Endothelial cell of umbilical vein (primary cell): ENCODE results near the gene MRPS26. TPM values are rescaled to one million over a fixed set of nuclear protein-coding genes. Genes with fewer than 3 reads are reported as not detected.

ENCODE experiments used
- BruUV-seq: library from RNA; stranded (reverse); fragments of 400-500 nt; replicated peaks from 2 replicates; lab custom pipeline; 2021; lab: Mats Ljungman, UMichigan
- CTCF ChIA-PET: fragments of 300-600, 350-600 bp; sonication (Branson Sonifier 250); formaldehyde crosslinking; loops from one replicate; lab custom pipeline; 2021; ENCODE audit warnings: antibody characterized with exemption, inconsistent platforms; lab: Charles Lee
- POLR2A ChIA-PET: fragments of 300-600, 350-600 bp; sonication (Branson Sonifier 250); formaldehyde crosslinking; loops from one replicate; lab custom pipeline; 2021; ENCODE audit warnings: antibody characterized with exemption, inconsistent platforms; lab: Charles Lee
- DNase-seq: peaks from one replicate; pipeline ENCODE4 v3.0.0-alpha.2; 2011; ENCODE audit warnings: low read depth, low spot score
- FAIRE-seq: peaks from 2 replicates; lab custom pipeline; 2011; peaks lifted over from hg19 to GRCh38; lab: Jason Lieb, UNC
- H2AFZ ChIP-seq: 2 replicates; pipeline ENCODE4 v1.6.0; 2012; ENCODE audit warnings: low read depth, low read length, control low read depth, inconsistent platforms
- H3K27ac ChIP-seq: 2 replicates; pipeline ENCODE4 v1.5.1; 2011; ENCODE audit warnings: low read depth, mild to moderate bottlenecking, control low read depth, low read length, moderate library complexity; ENCODE audit not compliant: insufficient read depth
- H3K27me3 ChIP-seq, 2 experiments: 2 replicates each; pipeline versions ENCODE4 v1.6.0 to v1.6.1; 2011; ENCODE audit warnings: low read length in 2 of 2, mixed read lengths in 1 of 2; ENCODE audit not compliant: control insufficient read depth in 2 of 2, insufficient read depth in 2 of 2
- H3K36me3 ChIP-seq, 2 experiments: 2 replicates in 1 of 2; 3 replicates in 1 of 2; pipeline ENCODE4 v1.5.1; 2011; ENCODE audit warnings: low read length in 2 of 2, mild to moderate bottlenecking in 1 of 2, moderate library complexity in 1 of 2; ENCODE audit not compliant: control insufficient read depth in 2 of 2, insufficient read depth in 2 of 2; ENCODE audit errors: extremely low read depth in 1 of 2
- H3K4me1 ChIP-seq: 3 replicates; pipeline ENCODE4 v1.5.1; 2011; ENCODE audit warnings: mild to moderate bottlenecking, low read length; ENCODE audit not compliant: control insufficient read depth, insufficient read depth; ENCODE audit errors: extremely low read depth
- H3K4me2 ChIP-seq: 2 replicates; pipeline ENCODE4 v1.6.1; 2011; ENCODE audit warnings: low read length, control low read depth, mixed read lengths; ENCODE audit not compliant: insufficient read depth
- H3K4me3 ChIP-seq, 3 experiments: fragments of 200-600 bp in 1 of 3; sonication (generic), shearing (Covaris generic) in 1 of 3; replicated peaks in 1 of 3; 2 replicates each; pipeline ENCODE4 v1.5.1; 2011 to 2016; ENCODE audit warnings: control low read depth in 3 of 3, low read length in 3 of 3, mild to moderate bottlenecking in 2 of 3, inconsistent platforms in 1 of 3, low read depth in 1 of 3, moderate library complexity in 1 of 3; ENCODE audit not compliant: insufficient read depth in 1 of 3
- H3K79me2 ChIP-seq: 2 replicates; pipeline ENCODE4 v1.6.0; 2012; ENCODE audit warnings: low read length, inconsistent platforms; ENCODE audit not compliant: control insufficient read depth, insufficient read depth
- H3K9ac ChIP-seq: replicated peaks from 2 replicates; pipeline ENCODE3; 2011; ENCODE audit warnings: low read length, control low read depth; ENCODE audit not compliant: insufficient read depth; ENCODE audit errors: extremely low read depth
- H3K9me1 ChIP-seq: replicated peaks from 3 replicates; pipeline ENCODE4 v1.6.0; 2011; ENCODE audit warnings: mild to moderate bottlenecking, low read length; ENCODE audit not compliant: control insufficient read depth, insufficient read depth; ENCODE audit errors: extremely low read depth
- H3K9me3 ChIP-seq: replicated peaks from 2 replicates; pipeline ENCODE4 v1.5.1; 2012; ENCODE audit warnings: low read length, inconsistent platforms; ENCODE audit not compliant: control insufficient read depth, insufficient read depth
- H4K20me1 ChIP-seq: replicated peaks from 2 replicates; pipeline ENCODE3; 2011; ENCODE audit warnings: mild to moderate bottlenecking, low read length; ENCODE audit not compliant: control insufficient read depth, insufficient read depth; ENCODE audit errors: extremely low read depth
- CTCF ChIP-seq, 2 donors: IDR thresholded peaks; 1 replicate in 1 of 2; 2 replicates in 1 of 2; pipeline ENCODE4 v1.5.1; 2011; ENCODE audit warnings: low read length in 2 of 2, mild to moderate bottlenecking in 2 of 2, moderate library complexity in 2 of 2, control low read depth in 1 of 2, inconsistent platforms in 1 of 2, low read depth in 1 of 2; ENCODE audit not compliant: insufficient read depth in 1 of 2; ENCODE audit errors: extremely low read depth in 1 of 2
- EZH2 ChIP-seq: IDR thresholded peaks from 2 replicates; pipeline ENCODE4 v1.6.1; 2012; ENCODE audit warnings: borderline replicate concordance, low read depth, mild to moderate bottlenecking, moderate library complexity, low read length, inconsistent platforms; ENCODE audit not compliant: severe bottlenecking
- FOS ChIP-seq: IDR thresholded peaks from 2 replicates; pipeline ENCODE4 v1.6.1; 2011; ENCODE audit warnings: mild to moderate bottlenecking, low read length, moderate library complexity, borderline replicate concordance; ENCODE audit not compliant: insufficient read depth
- GATA2 ChIP-seq: IDR thresholded peaks from 2 replicates; pipeline ENCODE4 v1.7.0; 2011; ENCODE audit warnings: low read depth, mild to moderate bottlenecking, moderate library complexity, mixed read lengths, low read length; ENCODE audit not compliant: insufficient read length, insufficient read depth
- JUN ChIP-seq: IDR thresholded peaks from 2 replicates; pipeline ENCODE4 v1.6.1; 2011; ENCODE audit warnings: borderline replicate concordance, low read depth; ENCODE audit not compliant: insufficient read length, insufficient read depth
- MAX ChIP-seq: IDR thresholded peaks from 2 replicates; pipeline ENCODE4 v1.6.1; 2011; ENCODE audit not compliant: insufficient read depth, insufficient read length
- MYC ChIP-seq: IDR thresholded peaks from one replicate; pipeline ENCODE4 v1.6.1; 2011; ENCODE audit warnings: mild to moderate bottlenecking, low read depth, low read length
- POLR2A ChIP-seq: IDR thresholded peaks from 2 replicates; pipeline ENCODE4 v1.6.1; 2012; ENCODE audit warnings: low read depth, mild to moderate bottlenecking, control low read depth, low read length
- POLR2AphosphoS5 ChIP-seq: IDR thresholded peaks from 2 replicates; pipeline ENCODE4 v1.6.1; 2012; ENCODE audit warnings: low read depth, mild to moderate bottlenecking, control low read depth, low read length, moderate library complexity; ENCODE audit not compliant: insufficient read depth
- dilution Hi-C: fragments of 300-500 bp; cut with MboI; formaldehyde crosslinking; loops from one replicate; pipeline ENCODE4 v1.15.0; 2019; ENCODE audit warnings: low sequenced_read_pairs; ENCODE audit not compliant: extremely low pct_ligation_motif_present
- intact Hi-C: fragments of 100-400 bp; cut with micrococcal nuclease; formaldehyde crosslinking; loops from one replicate; pipeline ENCODE4 v1.10.0; 2022
- polyA plus RNA-seq, 4 experiments: library from polyadenylated mRNA; depleted of rRNA in 3 of 4; stranded (reverse) in 3 of 4; unstranded in 1 of 4; fragments of >200 nt; gene quantifications; 2 replicates each; pipeline versions ENCODE4 v1.2.1 to v1.2.3, GENCODE V29; 2011 to 2012; ENCODE audit warnings: missing spikeins in 1 of 4
- total RNA-seq: library from RNA; stranded (reverse); gene quantifications from 2 replicates; pipeline ENCODE4 v1.2.3, GENCODE V29; 2021

The MRPS26 gene
- total and polyA plus RNA-seq, 2 donors (not counting 3 experiments of a cell fraction or from before 2014, with no cell fraction given): 41.0 to 43.9 TPM

GRCh38 chr20:3084283-3084985 lies 38.6 kb downstream of the MRPS26 start, which contains the start of gene AVP:
TSS of gene AVP (minus strand) at chr20:3084724. CDS start at chr20:3084674, 50 bp downstream.
- H3K36me3 ChIP-seq: no peaks in the 10 kb centered on the region
- intact Hi-C loops: no loop called here
- TF ChIP-seq JUN (no peak), EZH2 (no peak), POLR2A (no peak), POLR2AphosphoS5 (no peak), CTCF (IDR thresholded peaks at IDR 0.05; ENCODE audit: extremely low read depth in 1 of 2, insufficient read depth in 1 of 2, low read depth in 1 of 2, low read length in 2 of 2) (no peak), MYC (no peak), GATA2 (no peak), FOS (no peak), MAX (no peak)
- peaks cover 28 to 34% of the 10 kb centered on the region in 2 experiments for H3K27me3 ChIP-seq
- dilution Hi-C loops: no loop called here
- DNase-seq (no peak), FAIRE-seq (no peak)
- H2AFZ ChIP-seq: no peak within 1 kb of the TSS
- H3K4me3 ChIP-seq: no peak within 1 kb of the TSS
- BruUV-seq: no TSS peak
- no peak within 1 kb of the TSS for H3K27ac ChIP-seq
- H3K9ac ChIP-seq: no peak within 1 kb of the TSS
- no peaks in the 10 kb centered on the region for H3K9me1 ChIP-seq
- no peaks in the 10 kb centered on the region for H3K9me3 ChIP-seq
- H4K20me1 ChIP-seq: no peaks in the 10 kb centered on the region
- peaks cover 2% of the 10 kb centered on the region for H3K4me1 ChIP-seq
- ChIA-PET CTCF (no interaction called here), POLR2A (no interaction called here)
- no peak within 1 kb of the TSS for H3K4me2 ChIP-seq
- H3K79me2 ChIP-seq: no peaks in the 10 kb centered on the region
